Endothelial cell of umbilical vein (primary cell): ENCODE data around the gene YPEL1.
"Not testable (repeated sequence)": the region's sequence is repeated elsewhere in the genome, so short reads cannot be mapped to it uniquely, and the experiment has no call there.

Experiments
- CTCF ChIP-seq, 2 donors: IDR thresholded peaks; 1 replicate in 1 of 2; 2 replicates in 1 of 2; pipeline ENCODE4 v1.5.1; 2011; ENCODE audit warnings: low read length in 2 of 2, mild to moderate bottlenecking in 2 of 2, moderate library complexity in 2 of 2, control low read depth in 1 of 2, inconsistent platforms in 1 of 2, low read depth in 1 of 2; ENCODE audit not compliant: insufficient read depth in 1 of 2; ENCODE audit errors: extremely low read depth in 1 of 2
- FOS ChIP-seq: IDR thresholded peaks from 2 replicates; pipeline ENCODE4 v1.6.1; 2011; ENCODE audit warnings: mild to moderate bottlenecking, low read length, moderate library complexity, borderline replicate concordance; ENCODE audit not compliant: insufficient read depth
- GATA2 ChIP-seq: IDR thresholded peaks from 2 replicates; pipeline ENCODE4 v1.7.0; 2011; ENCODE audit warnings: low read depth, mild to moderate bottlenecking, moderate library complexity, mixed read lengths, low read length; ENCODE audit not compliant: insufficient read length, insufficient read depth
- POLR2A ChIP-seq: IDR thresholded peaks from 2 replicates; pipeline ENCODE4 v1.6.1; 2012; ENCODE audit warnings: low read depth, mild to moderate bottlenecking, control low read depth, low read length

GRCh38 chr22:21678842-21679241 is 56.8 kb downstream of the YPEL1 start:
- not testable (repeated sequence) for TF ChIP-seq POLR2A; CTCF (IDR thresholded peaks at IDR 0.05; ENCODE audit: extremely low read depth in 1 of 2, insufficient read depth in 1 of 2, low read depth in 1 of 2, low read length in 2 of 2); FOS; GATA2
